Naive B cell (primary cell): ENCODE data around the gene EPHB3. TPM values are rescaled to one million over a fixed set of nuclear protein-coding genes. Genes with fewer than 3 reads are reported as not detected.

ENCODE experiments used
- ATAC-seq, 2 donors: fragments of 150-1000 bp; cut with Tn5 transposase; 2 replicates each; pipeline ENCODE4 v1.10.0; 2021; ENCODE audit warnings: low read depth in 2 of 2, mild to moderate bottlenecking in 2 of 2, moderate library complexity in 2 of 2
- DNase-seq: peaks from one replicate; pipeline ENCODE4 v3.0.0; 2022
- H3K27ac Mint-ChIP-seq, 6 donors: one replicate each; pipeline ENCODE4 v1.8.0; 2020 to 2022; ENCODE audit warnings: mild to moderate bottlenecking in 6 of 6, mixed read lengths in 6 of 6, moderate library complexity in 5 of 6, inconsistent platforms in 2 of 6
- H3K27me3 Mint-ChIP-seq, 3 donors: one replicate each; pipeline ENCODE4 v1.8.0; 2021 to 2022; ENCODE audit warnings: mixed read lengths in 3 of 3, mild to moderate bottlenecking in 1 of 3
- H3K36me3 Mint-ChIP-seq, 2 donors: one replicate each; pipeline ENCODE4 v1.8.0; 2020 to 2022; ENCODE audit warnings: mixed read lengths in 2 of 2, inconsistent platforms in 1 of 2, mild to moderate bottlenecking in 1 of 2
- H3K4me1 Mint-ChIP-seq, 3 donors: one replicate each; pipeline ENCODE4 v1.8.0; 2020 to 2022; ENCODE audit warnings: mixed read lengths in 3 of 3, inconsistent platforms in 1 of 3, mild to moderate bottlenecking in 1 of 3, moderate library complexity in 1 of 3
- H3K4me3 Mint-ChIP-seq, 8 donors: one replicate each; pipeline ENCODE4 v1.8.0; 2020 to 2022; ENCODE audit warnings: mild to moderate bottlenecking in 8 of 8, mixed read lengths in 8 of 8, moderate library complexity in 8 of 8, inconsistent platforms in 2 of 8
- H3K9me3 Mint-ChIP-seq, 7 donors: one replicate each; pipeline ENCODE4 v1.8.0; 2020 to 2022; ENCODE audit warnings: mixed read lengths in 7 of 7, mild to moderate bottlenecking in 5 of 7, inconsistent platforms in 2 of 7, moderate library complexity in 1 of 7
- polyA plus RNA-seq, 6 donors: library from polyadenylated mRNA; unstranded; fragments of 300-500 nt; fragmentation: Illumina TruSeq; gene quantifications; one replicate each; pipeline ENCODE4 v1.2.3, GENCODE V29; 2021; ENCODE audit warnings: low read depth in 6 of 6

EPHB3 gene
- polyA plus RNA-seq, 6 donors from 2014 or later = not detected

- no peak overlapping the region for H3K27ac Mint-ChIP-seq
- DNase-seq = no peak
- H3K4me1 Mint-ChIP-seq = peaks cover 7 to 16% (median 10%) of the 10 kb centered on the region in 3 donors
- no peak for ATAC-seq
- H3K36me3 Mint-ChIP-seq = peaks cover 0 to 5% of the 10 kb centered on the region in 2 donors
- no peak overlapping the region for H3K4me3 Mint-ChIP-seq
- H3K27me3 Mint-ChIP-seq = peaks cover 36 to 57% (median 47%) of the 10 kb centered on the region in 3 donors
- peaks cover 0 to 4% (median 0%) of the 10 kb centered on the region in 7 donors for H3K9me3 Mint-ChIP-seq
These were observed 11.6 kb upstream of the EPHB3 start for GRCh38 chr3:184549796-184550577.

DNA sequence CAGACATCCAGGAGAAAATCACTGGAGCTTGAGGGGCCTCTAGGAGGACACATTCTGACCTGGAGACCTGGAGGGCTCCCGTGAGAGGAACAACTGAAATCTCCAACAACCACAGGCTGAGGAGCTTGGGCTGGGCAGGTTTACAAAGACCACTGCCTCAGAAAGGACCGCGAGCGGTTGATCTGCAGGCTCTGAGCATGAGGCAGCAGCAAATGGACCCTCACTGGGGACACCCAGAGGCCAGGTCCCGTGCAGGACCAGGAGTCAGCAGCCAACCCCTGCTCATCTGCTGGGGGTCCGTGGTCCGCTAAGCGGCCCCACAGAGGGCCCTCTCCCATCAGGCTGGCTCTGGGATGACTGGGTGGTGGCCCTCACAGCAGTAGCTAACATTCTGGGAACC is 10.5 kb upstream of the EPHB3 start:
- DNase-seq (no peak), ATAC-seq (no peak)
- Mint-ChIP-seq H3K9me3 (peaks cover 0 to 3% (median 0%) of the 10 kb centered on the region in 7 donors), H3K27me3 (peaks cover 42 to 51% (median 42%) of the 10 kb centered on the region in 3 donors), H3K27ac (peak overlapping the region in 1 of 6 donors; percentile 70), H3K36me3 (peaks cover 0 to 5% of the 10 kb centered on the region in 2 donors), H3K4me3 (no peak overlapping the region), H3K4me1 (peaks cover 4 to 9% (median 5%) of the 10 kb centered on the region in 3 donors)

DNA sequence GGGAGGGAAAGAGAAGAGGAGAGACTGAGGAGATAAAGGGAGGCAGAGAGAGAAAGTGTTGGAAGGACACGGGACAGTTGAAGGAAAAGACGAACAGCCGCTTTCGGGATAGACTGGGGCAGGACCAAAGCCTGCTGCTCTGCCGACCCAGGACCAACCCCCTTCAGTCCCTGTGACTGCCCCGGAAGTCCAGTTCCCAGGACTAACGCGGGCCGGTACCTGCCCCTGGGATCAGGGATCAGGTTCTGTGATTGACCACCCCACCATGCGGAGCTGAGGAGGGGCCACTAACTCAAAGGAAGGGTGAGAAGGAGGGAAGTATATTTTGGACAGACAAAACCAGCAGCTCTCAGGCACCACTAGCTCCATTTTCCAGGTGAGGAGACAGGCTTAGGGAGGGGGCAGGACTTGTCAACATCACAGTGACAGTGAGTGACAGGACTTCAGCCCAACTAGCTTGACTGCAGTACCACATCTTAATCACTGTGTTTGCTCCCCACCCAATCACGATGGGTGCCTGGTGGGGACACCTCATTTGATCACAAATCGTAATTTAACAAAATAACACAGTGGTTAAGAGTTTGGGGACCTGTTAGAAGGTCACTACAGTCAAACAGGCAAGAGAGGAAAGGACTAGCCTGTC is 9.8 kb upstream of the EPHB3 start:
- Mint-ChIP-seq H3K27me3 (peaks cover 43 to 53% (median 49%) of the 10 kb centered on the region in 3 donors), H3K4me1 (peaks cover 0 to 3% (median 0%) of the 10 kb centered on the region in 3 donors)

GRCh38 chr3:184552296-184552695 is 9.3 kb upstream of the EPHB3 start:
- Mint-ChIP-seq H3K4me1 (no peaks in the 10 kb centered on the region), H3K27ac (peak overlapping the region in 2 of 6 donors; percentile 14 to 67), H3K4me3 (no peak overlapping the region), H3K36me3 (peaks cover 0 to 5% of the 10 kb centered on the region in 2 donors), H3K9me3 (no peaks in the 10 kb centered on the region), H3K27me3 (peaks cover 43 to 59% (median 53%) of the 10 kb centered on the region in 3 donors)
- no peak for ATAC-seq
- DNase-seq = no peak

More for the DNA sequence above, 9.8 kb upstream of the EPHB3 start:
- Mint-ChIP-seq H3K9me3 (no peaks in the 10 kb centered on the region), H3K4me3 (no peak overlapping the region), H3K27ac (peak overlapping the region in 1 of 6 donors; percentile 29), H3K36me3 (peaks cover 0 to 5% of the 10 kb centered on the region in 2 donors)
- ATAC-seq (no peak), DNase-seq (no peak)

GRCh38 chr3:184552863-184553262 is 8.7 kb upstream of the EPHB3 start:
- no peak overlapping the region for H3K4me3 Mint-ChIP-seq
- H3K36me3 Mint-ChIP-seq = peaks cover 0 to 5% of the 10 kb centered on the region in 2 donors
- ATAC-seq (no peak), DNase-seq (no peak)
- no peaks in the 10 kb centered on the region for H3K4me1 Mint-ChIP-seq
- peaks cover 46 to 64% (median 59%) of the 10 kb centered on the region in 3 donors for H3K27me3 Mint-ChIP-seq
- H3K9me3 Mint-ChIP-seq = no peaks in the 10 kb centered on the region
- H3K27ac Mint-ChIP-seq = no peak overlapping the region

GRCh38 chr3:184553385-184553784 is 8.2 kb upstream of the EPHB3 start:
- DNase-seq (no peak), ATAC-seq (no peak)
- no peaks in the 10 kb centered on the region for H3K4me1 Mint-ChIP-seq
- peaks cover 49 to 70% (median 64%) of the 10 kb centered on the region in 3 donors for H3K27me3 Mint-ChIP-seq
- no peaks in the 10 kb centered on the region for H3K9me3 Mint-ChIP-seq
- peak overlapping the region in 1 of 6 donors; percentile 47 for H3K27ac Mint-ChIP-seq
- peaks cover 0 to 5% of the 10 kb centered on the region in 2 donors for H3K36me3 Mint-ChIP-seq
- peak overlapping the region in 1 of 8 donors; percentile 48 for H3K4me3 Mint-ChIP-seq

- peaks cover 0 to 5% of the 10 kb centered on the region in 2 donors for H3K36me3 Mint-ChIP-seq
- no peak for ATAC-seq
- no peak overlapping the region for H3K4me3 Mint-ChIP-seq
- H3K9me3 Mint-ChIP-seq = no peaks in the 10 kb centered on the region
- H3K27ac Mint-ChIP-seq = no peak overlapping the region
- no peaks in the 10 kb centered on the region for H3K4me1 Mint-ChIP-seq
- peaks cover 49 to 80% (median 75%) of the 10 kb centered on the region in 3 donors for H3K27me3 Mint-ChIP-seq
- DNase-seq = no peak
These were observed 7.1 kb upstream of the EPHB3 start for GRCh38 chr3:184554461-184554860.

- peaks cover 43 to 72% (median 70%) of the 10 kb centered on the region in 3 donors for H3K27me3 Mint-ChIP-seq
- H3K9me3 Mint-ChIP-seq = no peaks in the 10 kb centered on the region
- H3K27ac Mint-ChIP-seq = no peak overlapping the region
- peaks cover 12 to 16% (median 13%) of the 10 kb centered on the region in 3 donors for H3K4me1 Mint-ChIP-seq
- ATAC-seq (no peak), DNase-seq (no peak)
- H3K36me3 Mint-ChIP-seq = peaks cover 4 to 5% of the 10 kb centered on the region in 2 donors
- H3K4me3 Mint-ChIP-seq = no peak overlapping the region
These were observed 4.8 kb upstream of the EPHB3 start for GRCh38 chr3:184556582-184557347.

DNA sequence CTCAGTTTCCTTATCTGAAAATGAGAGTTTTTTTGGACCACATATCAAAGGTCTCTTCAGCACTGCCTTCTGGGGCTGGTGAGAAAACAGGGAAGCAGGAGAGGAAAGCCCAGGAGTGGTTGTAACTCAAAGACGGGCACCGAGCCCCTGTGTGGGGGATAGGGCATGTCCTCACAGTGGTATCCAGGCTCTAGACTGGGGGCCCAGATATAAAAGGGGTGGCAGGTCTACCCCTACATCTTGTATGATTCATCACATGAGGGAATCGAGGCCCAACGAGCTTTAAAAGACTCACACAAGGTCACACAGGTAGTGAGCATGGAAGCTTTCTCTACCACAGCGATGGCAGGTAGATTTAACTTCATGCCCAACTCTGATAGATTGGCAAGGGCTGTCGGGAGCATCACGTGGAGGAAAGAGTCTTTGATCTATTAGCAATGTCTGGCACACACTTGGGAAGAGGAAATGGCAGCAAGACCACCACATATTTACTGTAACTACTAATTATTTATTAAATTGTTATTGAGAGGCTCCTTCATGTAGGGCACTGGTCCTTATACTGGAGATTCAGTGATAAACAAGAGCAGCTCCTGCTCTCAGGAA is 4.1 kb upstream of the EPHB3 start:
- H3K4me1 Mint-ChIP-seq = peaks cover 12 to 16% (median 13%) of the 10 kb centered on the region in 3 donors
- H3K27ac Mint-ChIP-seq = no peak overlapping the region
- no peak overlapping the region for H3K4me3 Mint-ChIP-seq
- peaks cover 39 to 65% (median 64%) of the 10 kb centered on the region in 3 donors for H3K27me3 Mint-ChIP-seq
- DNase-seq (no peak), ATAC-seq (no peak)
- no peaks in the 10 kb centered on the region for H3K9me3 Mint-ChIP-seq
- H3K36me3 Mint-ChIP-seq = peaks cover 4 to 5% of the 10 kb centered on the region in 2 donors

- peaks cover 27 to 52% (median 51%) of the 10 kb centered on the region in 3 donors for H3K27me3 Mint-ChIP-seq
- H3K4me3 Mint-ChIP-seq = no peak overlapping the region
- DNase-seq = no peak
- no peak overlapping the region for H3K27ac Mint-ChIP-seq
- H3K4me1 Mint-ChIP-seq = peaks cover 13 to 16% (median 15%) of the 10 kb centered on the region in 3 donors
- H3K9me3 Mint-ChIP-seq = no peaks in the 10 kb centered on the region
- no peak for ATAC-seq
- H3K36me3 Mint-ChIP-seq = peaks cover 0 to 4% of the 10 kb centered on the region in 2 donors
These were observed 2.9 kb upstream of the EPHB3 start for GRCh38 chr3:184558726-184559125.

GRCh38 chr3:184559336-184559735 is 2.2 kb upstream of the EPHB3 start:
- no peaks in the 10 kb centered on the region for H3K9me3 Mint-ChIP-seq
- H3K27ac Mint-ChIP-seq = peak overlapping the region in 1 of 6 donors; percentile 93
- ATAC-seq = no peak
- no peak for DNase-seq
- no peak overlapping the region for H3K4me3 Mint-ChIP-seq
- peaks cover 13 to 16% (median 16%) of the 10 kb centered on the region in 3 donors for H3K4me1 Mint-ChIP-seq
- H3K27me3 Mint-ChIP-seq = peaks cover 25 to 52% (median 50%) of the 10 kb centered on the region in 3 donors
- H3K36me3 Mint-ChIP-seq = peaks cover 0 to 4% of the 10 kb centered on the region in 2 donors

- Mint-ChIP-seq H3K4me1 (peaks cover 13 to 18% (median 16%) of the 10 kb centered on the region in 3 donors), H3K27me3 (peaks cover 25 to 52% (median 50%) of the 10 kb centered on the region in 3 donors), H3K27ac (peak overlapping the region in 2 of 6 donors; percentile 64 to 93)
These were observed 1.1 kb upstream of the EPHB3 start for GRCh38 chr3:184560531-184560930.

More at GRCh38 chr3:184560531-184560930, 1.1 kb upstream of the EPHB3 start:
- H3K9me3 Mint-ChIP-seq = no peaks in the 10 kb centered on the region
- DNase-seq = no peak
- ATAC-seq = no peak
- peaks cover 0 to 4% of the 10 kb centered on the region in 2 donors for H3K36me3 Mint-ChIP-seq
- H3K4me3 Mint-ChIP-seq = peak overlapping the region; percentile 73 to 92 (median 89)
